ENCODE results near the gene KRTAP9-6.
"Not testable (repeated sequence)": the region's sequence is repeated elsewhere in the genome, so short reads cannot be mapped to it uniquely, and the experiment has no call there.

KRTAP9-6 gene

DNA sequence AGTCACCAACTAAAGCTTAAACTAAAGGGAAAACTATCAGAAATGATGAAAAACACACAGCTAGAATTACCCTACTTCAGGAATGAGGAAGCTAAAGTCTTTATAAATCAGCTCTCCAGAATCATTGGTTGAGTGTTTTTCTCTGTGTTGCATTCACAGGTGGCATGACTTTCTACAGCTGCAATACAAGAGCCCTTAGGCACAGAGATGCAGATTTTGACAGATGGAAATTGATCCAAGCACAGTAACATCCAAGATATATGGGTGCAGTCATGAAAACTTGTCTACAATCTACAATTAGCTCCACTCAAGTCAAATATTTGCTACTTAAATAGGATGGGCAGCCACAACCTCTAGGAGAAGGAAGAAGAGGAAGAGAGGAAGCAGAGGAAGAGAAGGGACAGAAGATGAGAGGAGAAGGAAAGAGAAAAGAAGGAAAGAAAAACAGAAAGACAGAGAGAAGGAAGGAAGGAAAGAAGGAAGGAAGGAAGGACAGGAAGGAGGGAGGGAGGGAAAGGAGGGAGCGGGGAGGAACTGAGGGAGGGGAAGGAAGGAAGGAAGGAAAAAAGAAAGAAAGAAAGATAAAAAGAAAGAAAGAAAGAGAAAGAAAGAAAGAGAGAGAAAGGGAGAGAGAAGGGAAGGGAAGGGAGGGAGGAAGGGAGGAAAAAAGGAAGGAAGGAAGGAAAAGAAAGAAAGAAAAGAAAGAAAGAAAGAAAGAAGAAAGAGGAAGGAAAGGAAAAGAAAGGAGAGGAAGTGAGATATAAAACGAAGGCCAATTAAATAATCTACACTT lies 18.0 kb upstream of the KRTAP9-6 start:
- H3K9me3 ChIP-seq (ENCODE audit: control insufficient read depth, insufficient read depth, low read length); H3K27ac ChIP-seq (ENCODE audit: low read length); H3K27me3 ChIP-seq (ENCODE audit: control insufficient read depth, insufficient read depth, low read length); H3K4me3 ChIP-seq (ENCODE audit: low read length); H3K4me1 ChIP-seq (ENCODE audit: control insufficient read depth, insufficient read depth, low read length); DNase-seq (ENCODE audit: low read depth, low spot score); H3K36me3 ChIP-seq (ENCODE audit: control insufficient read depth, insufficient read depth, low read length): not testable (repeated sequence)
- WGBS (ENCODE audit: insufficient coverage, insufficient read length) = no CpG with 5 or more reads among the region's 2 CpGs

DNA sequence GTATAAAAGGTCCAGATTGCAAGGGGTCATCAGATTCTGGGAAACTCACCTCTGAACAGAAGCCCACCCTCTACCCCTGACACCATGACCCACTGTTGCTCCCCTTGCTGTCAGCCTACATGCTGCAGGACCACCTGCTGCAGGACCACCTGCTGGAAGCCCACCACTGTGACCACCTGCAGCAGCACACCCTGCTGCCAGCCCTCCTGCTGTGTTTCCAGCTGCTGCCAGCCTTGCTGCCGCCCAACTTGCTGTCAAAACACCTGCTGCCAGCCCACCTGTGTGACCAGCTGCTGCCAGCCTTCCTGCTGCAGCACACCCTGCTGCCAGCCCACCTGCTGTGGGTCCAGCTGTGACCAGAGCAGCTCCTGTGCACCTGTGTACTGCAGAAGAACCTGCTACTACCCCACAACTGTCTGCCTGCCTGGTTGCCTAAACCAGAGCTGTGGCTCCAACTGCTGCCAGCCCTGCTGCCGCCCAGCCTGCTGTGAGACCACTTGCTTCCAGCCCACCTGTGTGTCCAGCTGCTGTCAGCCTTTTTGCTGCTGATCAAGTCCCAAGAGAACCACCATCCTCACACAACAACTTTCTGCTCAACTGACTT lies 15.4 kb upstream of the KRTAP9-6 start, which contains the start of gene KRTAP9-4:
Gene KRTAP9-4 (plus strand): TSS at position 51 of the 604 bp plus-strand sequence. CDS start 34 bp downstream, at position 85.
- no CpG with 5 or more reads among the region's 2 CpGs for WGBS (ENCODE audit: insufficient coverage, insufficient read length)
- H3K27ac ChIP-seq (ENCODE audit: low read length); DNase-seq (ENCODE audit: low read depth, low spot score); H3K27me3 ChIP-seq (ENCODE audit: control insufficient read depth, insufficient read depth, low read length); H3K4me3 ChIP-seq (ENCODE audit: low read length); H3K4me1 ChIP-seq (ENCODE audit: control insufficient read depth, insufficient read depth, low read length); H3K36me3 ChIP-seq (ENCODE audit: control insufficient read depth, insufficient read depth, low read length); H3K9me3 ChIP-seq (ENCODE audit: control insufficient read depth, insufficient read depth, low read length): not testable (repeated sequence)

DNA sequence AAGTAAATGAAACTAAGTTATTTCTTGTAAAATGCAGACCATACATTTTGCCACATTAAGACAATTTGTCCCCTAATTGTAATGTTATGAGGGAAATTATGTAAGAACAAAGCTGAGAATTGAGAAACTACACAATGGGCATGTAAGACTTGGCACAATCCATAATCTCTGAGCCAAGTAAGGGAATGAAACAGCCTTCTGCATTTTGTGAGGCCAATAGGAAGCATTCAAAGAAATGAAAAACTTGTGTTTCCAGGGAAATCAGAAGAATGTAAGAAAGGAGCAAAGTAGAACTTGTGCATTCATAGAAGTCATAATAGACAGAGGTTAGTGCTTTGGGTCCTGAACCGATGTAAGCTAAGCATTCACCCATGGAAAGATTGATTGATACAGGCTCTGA lies 13.9 kb upstream of the KRTAP9-6 start:
- Histone ChIP-seq H3K27ac (ENCODE audit: low read length) (no peak overlapping the region), H3K4me1 (ENCODE audit: control insufficient read depth, insufficient read depth, low read length) (no peaks in the 10 kb centered on the region), H3K9me3 (ENCODE audit: control insufficient read depth, insufficient read depth, low read length) (no peaks in the 10 kb centered on the region), H3K4me3 (ENCODE audit: low read length) (no peak overlapping the region), H3K36me3 (ENCODE audit: control insufficient read depth, insufficient read depth, low read length) (no peaks in the 10 kb centered on the region), H3K27me3 (ENCODE audit: control insufficient read depth, insufficient read depth, low read length) (no peaks in the 10 kb centered on the region)
- no peak for DNase-seq (ENCODE audit: low read depth, low spot score)
- WGBS (ENCODE audit: insufficient coverage, insufficient read length) = no CpG with 5 or more reads among the region's 1 CpG

DNA sequence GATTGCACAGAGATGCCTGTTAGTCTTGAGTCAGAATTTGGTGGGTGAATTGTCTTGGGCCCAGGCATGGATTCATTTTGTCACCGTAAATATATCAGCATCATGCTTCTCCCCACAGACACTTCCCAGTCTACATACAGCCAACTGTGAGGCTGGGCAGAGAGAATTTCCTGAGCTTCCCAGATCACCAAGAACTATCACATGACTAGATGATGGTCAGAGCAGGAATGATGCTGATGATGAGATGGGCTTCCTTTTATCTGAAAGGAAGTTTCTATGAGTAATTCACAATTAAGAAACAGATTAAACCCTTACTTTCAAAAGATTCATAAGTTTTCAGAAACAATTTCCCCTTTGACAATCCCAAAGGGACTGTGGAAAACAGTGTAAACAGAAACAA lies 10.3 kb upstream of the KRTAP9-6 start:
- Histone ChIP-seq H3K27me3 (ENCODE audit: control insufficient read depth, insufficient read depth, low read length) (no peaks in the 10 kb centered on the region), H3K36me3 (ENCODE audit: control insufficient read depth, insufficient read depth, low read length) (no peaks in the 10 kb centered on the region), H3K4me1 (ENCODE audit: control insufficient read depth, insufficient read depth, low read length) (no peaks in the 10 kb centered on the region), H3K9me3 (ENCODE audit: control insufficient read depth, insufficient read depth, low read length) (no peaks in the 10 kb centered on the region), H3K27ac (ENCODE audit: low read length) (no peak overlapping the region), H3K4me3 (ENCODE audit: low read length) (no peak overlapping the region)
- DNase-seq (ENCODE audit: low read depth, low spot score) = no peak
- WGBS (ENCODE audit: insufficient coverage, insufficient read length) = no CpG with 5 or more reads among the region's 1 CpG

DNA sequence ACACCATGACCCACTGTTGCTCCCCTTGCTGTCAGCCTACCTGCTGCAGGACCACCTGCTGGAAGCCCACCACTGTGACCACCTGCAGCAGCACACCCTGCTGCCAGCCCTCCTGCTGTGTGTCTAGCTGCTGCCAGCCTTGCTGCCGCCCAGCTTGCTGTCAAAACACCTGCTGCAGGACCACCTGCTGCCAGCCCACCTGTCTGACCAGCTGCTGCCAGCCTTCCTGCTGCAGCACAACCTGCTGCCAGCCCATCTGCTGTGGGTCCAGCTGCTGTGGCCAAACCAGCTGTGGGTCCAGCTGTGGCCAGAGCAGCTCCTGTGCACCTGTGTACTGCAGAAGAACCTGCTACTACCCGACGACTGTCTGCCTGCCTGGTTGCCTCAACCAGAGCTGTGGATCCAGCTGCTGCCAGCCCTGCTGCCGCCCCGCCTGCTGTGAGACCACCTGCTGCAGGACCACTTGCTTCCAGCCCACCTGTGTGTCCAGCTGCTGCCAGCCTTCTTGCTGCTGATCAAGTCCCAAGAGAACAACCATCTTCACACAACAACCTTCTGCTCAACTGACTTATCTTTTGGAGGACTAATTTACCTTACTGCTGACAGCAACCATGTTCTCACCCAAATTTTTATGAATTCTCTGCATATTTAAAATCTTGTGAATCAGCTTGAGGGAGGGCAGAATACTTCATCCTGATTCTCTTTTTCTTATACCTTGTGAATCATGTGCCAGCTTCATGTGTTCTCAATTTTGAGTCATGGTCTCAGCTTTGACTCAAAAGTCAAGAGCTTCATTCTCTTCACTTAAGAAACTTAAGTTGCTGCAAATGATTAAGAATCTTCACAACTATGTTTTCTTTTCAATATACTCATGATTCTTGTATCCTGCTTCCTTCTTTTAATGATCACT lies 9.5 kb upstream of the KRTAP9-6 start, which contains the start of gene KRTAP9-9:
Gene KRTAP9-9 (plus strand): TSS at position 4 of the 910 bp plus-strand sequence.
- not testable (repeated sequence) for H3K27me3 ChIP-seq (ENCODE audit: control insufficient read depth, insufficient read depth, low read length); H3K4me1 ChIP-seq (ENCODE audit: control insufficient read depth, insufficient read depth, low read length); H3K9me3 ChIP-seq (ENCODE audit: control insufficient read depth, insufficient read depth, low read length); H3K4me3 ChIP-seq (ENCODE audit: low read length); DNase-seq (ENCODE audit: low read depth, low spot score); H3K27ac ChIP-seq (ENCODE audit: low read length); H3K36me3 ChIP-seq (ENCODE audit: control insufficient read depth, insufficient read depth, low read length)
- no CpG with 5 or more reads among the region's 5 CpGs for WGBS (ENCODE audit: insufficient coverage, insufficient read length)

DNA sequence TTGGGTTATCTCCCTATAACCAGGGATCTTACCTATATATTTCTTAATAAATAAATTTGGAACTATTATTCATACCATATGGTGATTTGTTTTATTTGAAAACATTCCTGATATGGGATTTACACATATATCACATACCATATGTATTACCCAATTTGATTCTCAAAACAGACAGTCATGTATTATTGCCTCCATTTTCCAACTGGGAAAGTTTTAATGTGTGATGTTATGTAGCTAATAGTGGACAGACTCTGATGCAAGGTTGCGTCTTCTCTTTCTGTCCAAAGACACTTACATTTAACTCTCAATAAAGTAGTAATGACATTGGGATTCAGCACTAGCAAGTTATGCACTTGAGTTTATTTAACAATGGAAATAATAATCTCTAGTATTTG lies 8.9 kb upstream of the KRTAP9-6 start:
- H3K27ac ChIP-seq (ENCODE audit: low read length) = no peak overlapping the region
- no peaks in the 10 kb centered on the region for H3K36me3 ChIP-seq (ENCODE audit: control insufficient read depth, insufficient read depth, low read length)
- WGBS (ENCODE audit: insufficient coverage, insufficient read length) = no CpG with 5 or more reads among the region's 1 CpG
- DNase-seq (ENCODE audit: low read depth, low spot score) = no peak
- H3K4me3 ChIP-seq (ENCODE audit: low read length) = no peak overlapping the region
- no peaks in the 10 kb centered on the region for H3K27me3 ChIP-seq (ENCODE audit: control insufficient read depth, insufficient read depth, low read length)
- no peaks in the 10 kb centered on the region for H3K9me3 ChIP-seq (ENCODE audit: control insufficient read depth, insufficient read depth, low read length)
- H3K4me1 ChIP-seq (ENCODE audit: control insufficient read depth, insufficient read depth, low read length) = no peaks in the 10 kb centered on the region

DNA sequence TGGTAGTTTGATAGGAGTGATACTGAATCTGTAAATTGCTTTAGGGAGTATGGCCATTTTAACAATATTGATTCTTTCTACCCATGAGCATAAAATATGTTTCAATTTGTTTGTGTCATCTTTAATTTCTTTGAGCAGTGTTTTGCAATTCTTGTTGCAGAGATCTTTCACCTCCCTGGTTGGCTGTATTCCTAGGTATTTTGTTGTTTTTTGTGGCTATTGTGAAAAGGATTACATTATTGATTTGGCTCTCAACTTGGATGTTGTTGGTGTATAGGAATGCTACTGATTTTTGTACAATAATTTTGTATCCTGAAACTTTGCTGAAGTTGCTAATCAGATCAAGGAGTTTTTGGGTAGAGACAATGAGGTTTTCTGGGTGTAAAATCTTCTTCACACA lies 6.8 kb upstream of the KRTAP9-6 start:
- no peak overlapping the region for H3K4me3 ChIP-seq (ENCODE audit: low read length)
- H3K27me3 ChIP-seq (ENCODE audit: control insufficient read depth, insufficient read depth, low read length) = no peaks in the 10 kb centered on the region
- H3K4me1 ChIP-seq (ENCODE audit: control insufficient read depth, insufficient read depth, low read length) = no peaks in the 10 kb centered on the region
- H3K36me3 ChIP-seq (ENCODE audit: control insufficient read depth, insufficient read depth, low read length) = no peaks in the 10 kb centered on the region
- H3K27ac ChIP-seq (ENCODE audit: low read length) = no peak overlapping the region
- no peaks in the 10 kb centered on the region for H3K9me3 ChIP-seq (ENCODE audit: control insufficient read depth, insufficient read depth, low read length)
- no peak for DNase-seq (ENCODE audit: low read depth, low spot score)

DNA sequence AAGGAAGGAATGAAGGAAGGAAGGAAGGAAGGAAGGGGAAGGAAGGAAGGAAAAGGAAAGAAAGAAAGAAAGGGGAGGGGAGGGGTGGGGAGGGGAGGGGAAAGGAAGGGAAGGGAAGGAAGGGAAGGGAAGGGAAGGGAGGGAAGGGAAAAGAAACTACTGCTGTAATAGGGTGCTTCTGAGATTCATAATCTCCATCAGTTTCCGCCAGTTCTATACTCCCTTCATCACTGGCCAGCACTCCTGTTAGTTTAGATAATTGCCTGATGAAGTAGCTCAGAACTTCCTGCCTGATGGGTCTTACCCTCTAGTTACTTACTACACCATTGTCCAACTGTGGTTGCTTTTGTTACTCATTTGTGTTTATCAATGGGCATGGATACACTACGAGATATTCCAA lies 2.0 kb upstream of the KRTAP9-6 start:
- H3K4me1 ChIP-seq (ENCODE audit: control insufficient read depth, insufficient read depth, low read length) = no peaks in the 10 kb centered on the region
- H3K9me3 ChIP-seq (ENCODE audit: control insufficient read depth, insufficient read depth, low read length) = no peaks in the 10 kb centered on the region
- H3K4me3 ChIP-seq (ENCODE audit: low read length) = no peak overlapping the region
- no peak overlapping the region for H3K27ac ChIP-seq (ENCODE audit: low read length)
- WGBS (ENCODE audit: insufficient coverage, insufficient read length) = no CpG with 5 or more reads among the region's 2 CpGs
- no peaks in the 10 kb centered on the region for H3K36me3 ChIP-seq (ENCODE audit: control insufficient read depth, insufficient read depth, low read length)
- no peak for DNase-seq (ENCODE audit: low read depth, low spot score)
- no peaks in the 10 kb centered on the region for H3K27me3 ChIP-seq (ENCODE audit: control insufficient read depth, insufficient read depth, low read length)

DNA sequence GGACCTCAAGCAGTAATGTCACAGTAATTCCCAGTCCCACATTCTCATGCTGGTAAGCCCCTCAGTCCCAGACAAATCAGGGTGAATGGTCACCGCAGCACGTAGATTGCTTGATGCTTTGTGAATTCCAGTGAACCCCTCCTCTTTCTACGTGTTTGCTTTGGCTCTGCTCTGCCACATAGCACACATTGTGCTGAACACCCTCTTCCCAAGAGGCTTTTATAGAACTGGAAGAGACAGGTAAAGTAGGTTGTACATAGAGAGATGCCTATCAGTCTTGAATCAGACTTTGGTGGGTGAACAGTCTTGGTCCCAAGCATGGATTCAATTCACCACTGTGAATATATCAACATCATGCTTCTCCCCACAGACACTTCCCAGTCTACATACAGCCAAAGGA lies 579 bp upstream of the KRTAP9-6 start:
- H3K9me3 ChIP-seq (ENCODE audit: control insufficient read depth, insufficient read depth, low read length) = no peaks in the 10 kb centered on the region
- WGBS (ENCODE audit: insufficient coverage, insufficient read length) = no CpG with 5 or more reads among the region's 3 CpGs
- no peaks in the 10 kb centered on the region for H3K36me3 ChIP-seq (ENCODE audit: control insufficient read depth, insufficient read depth, low read length)
- H3K27ac ChIP-seq (ENCODE audit: low read length) = no peak overlapping the region
- no peak overlapping the region for H3K4me3 ChIP-seq (ENCODE audit: low read length)
- DNase-seq (ENCODE audit: low read depth, low spot score) = no peak
- no peaks in the 10 kb centered on the region for H3K27me3 ChIP-seq (ENCODE audit: control insufficient read depth, insufficient read depth, low read length)
- no peaks in the 10 kb centered on the region for H3K4me1 ChIP-seq (ENCODE audit: control insufficient read depth, insufficient read depth, low read length)

DNA sequence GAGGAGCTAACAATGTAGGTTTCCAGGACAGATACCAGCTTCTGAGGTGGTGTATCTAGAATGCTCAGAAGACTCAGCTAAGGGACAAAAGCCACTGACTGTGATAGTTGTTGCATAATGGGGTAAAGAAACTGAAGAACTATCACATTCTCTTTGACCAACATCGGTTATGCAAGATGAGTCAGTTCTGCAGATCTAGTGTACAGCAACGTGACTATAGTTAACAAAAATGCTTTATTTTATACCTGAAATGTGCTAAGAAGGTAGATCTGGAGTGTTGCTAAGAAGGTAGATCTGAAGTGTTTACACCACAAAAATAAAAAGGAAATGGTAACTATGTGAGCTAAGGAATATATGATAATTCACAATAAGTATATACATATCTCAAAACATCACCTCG lies 2.5 kb downstream of the KRTAP9-6 start:
- Histone ChIP-seq H3K27ac (ENCODE audit: low read length) (no peak overlapping the region), H3K27me3 (ENCODE audit: control insufficient read depth, insufficient read depth, low read length) (no peaks in the 10 kb centered on the region), H3K4me3 (ENCODE audit: low read length) (no peak overlapping the region), H3K36me3 (ENCODE audit: control insufficient read depth, insufficient read depth, low read length) (no peaks in the 10 kb centered on the region), H3K4me1 (ENCODE audit: control insufficient read depth, insufficient read depth, low read length) (no peaks in the 10 kb centered on the region), H3K9me3 (ENCODE audit: control insufficient read depth, insufficient read depth, low read length) (no peaks in the 10 kb centered on the region)
- no peak for DNase-seq (ENCODE audit: low read depth, low spot score)
- WGBS (ENCODE audit: insufficient coverage, insufficient read length) = no CpG with 5 or more reads among the region's 3 CpGs
